ENCODE data around the gene CDH3. TPM values are rescaled to one million over a fixed set of nuclear protein-coding genes. Genes with fewer than 3 reads are reported as not detected.

Gene CDH3
- total and polyA plus RNA-seq, 2 of the 13 experiments (the other 11 are each of a cell fraction or from before 2014, with no cell fraction given) = 0.11 TPM; not detected in 1

DNA sequence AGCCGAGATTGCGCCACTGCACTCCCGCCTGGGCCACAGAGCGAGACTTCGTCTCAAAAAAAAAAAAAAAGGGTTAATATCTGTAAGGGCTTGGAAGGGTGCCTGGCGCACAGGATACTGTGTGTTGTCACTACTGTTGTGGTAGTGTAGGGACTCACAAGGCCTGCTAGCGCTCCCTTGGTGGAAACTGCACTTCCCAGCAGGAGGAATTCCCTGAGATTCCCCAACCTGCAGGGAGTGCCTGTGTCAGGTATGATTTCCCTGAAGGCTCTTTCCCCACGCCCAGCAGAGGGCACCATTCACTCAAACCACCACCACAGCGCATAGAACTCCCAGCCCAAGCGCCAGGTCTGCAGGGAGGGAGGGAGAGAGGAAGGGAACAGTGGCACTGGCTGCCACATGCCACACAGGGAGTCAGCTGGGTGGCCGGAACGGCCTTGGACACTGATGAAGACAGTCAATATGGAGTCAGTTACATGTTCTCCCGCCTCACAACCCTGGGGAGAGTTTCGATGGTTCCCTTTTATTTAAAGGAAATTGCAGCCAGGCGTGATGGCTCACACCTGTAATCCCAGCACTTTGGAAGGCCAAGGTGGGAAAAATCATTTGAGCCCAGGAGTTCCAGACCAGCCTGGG, 59.2 kb downstream of the CDH3 start (continued):
- no peak; the same call in 1 of the 2 replicates for TF ChIP-seq ZC3H13 (CRISPR knock-in tag; IDR thresholded peaks at IDR 0.05)
- no peak for TF ChIP-seq GLI4 (CRISPR knock-in tag; IDR thresholded peaks at IDR 0.05; ENCODE audit: borderline replicate concordance)
- no peak for TF ChIP-seq GLMP (CRISPR knock-in tag; IDR thresholded peaks at IDR 0.05; ENCODE audit: borderline replicate concordance)
- TF ChIP-seq SNRNP70 (IDR thresholded peaks at IDR 0.05; ENCODE audit: low read depth, low read length) = no peak
- TF ChIP-seq, protein P1, sequence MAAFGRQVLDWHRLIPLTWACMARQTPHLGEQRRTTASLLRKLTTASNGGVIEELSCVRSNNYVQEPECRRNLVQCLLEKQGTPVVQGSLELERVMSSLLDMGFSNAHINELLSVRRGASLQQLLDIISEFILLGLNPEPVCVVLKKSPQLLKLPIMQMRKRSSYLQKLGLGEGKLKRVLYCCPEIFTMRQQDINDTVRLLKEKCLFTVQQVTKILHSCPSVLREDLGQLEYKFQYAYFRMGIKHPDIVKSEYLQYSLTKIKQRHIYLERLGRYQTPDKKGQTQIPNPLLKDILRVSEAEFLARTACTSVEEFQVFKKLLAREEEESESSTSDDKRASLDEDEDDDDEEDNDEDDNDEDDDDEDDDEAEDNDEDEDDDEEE (CRISPR knock-in tag; IDR thresholded peaks at IDR 0.05) = no peak
- TF ChIP-seq ZNF326 (CRISPR knock-in tag; IDR thresholded peaks at IDR 0.05; ENCODE audit: borderline replicate concordance) = no peak
- TF ChIP-seq XBP1 (CRISPR knock-in tag; IDR thresholded peaks at IDR 0.05) = no peak
- TF ChIP-seq KAT8 (CRISPR knock-in tag; IDR thresholded peaks at IDR 0.05) = peak; percentile 67
- peak; percentile 75; the same call in 1 of the 2 replicates for TF ChIP-seq TARDBP (CRISPR knock-in tag; IDR thresholded peaks at IDR 0.05)
- TF ChIP-seq RFXAP (CRISPR knock-in tag; IDR thresholded peaks at IDR 0.05; ENCODE audit: borderline replicate concordance) = no peak
- TF ChIP-seq ZNF547 (CRISPR knock-in tag; IDR thresholded peaks at IDR 0.05) = no peak
- TF ChIP-seq AFF4 (CRISPR knock-in tag; IDR thresholded peaks at IDR 0.05) = no peak
- no peak for TF ChIP-seq GMEB2 (CRISPR knock-in tag; IDR thresholded peaks at IDR 0.05; ENCODE audit: low read depth)
- no peak for TF ChIP-seq PHB2 (IDR thresholded peaks at IDR 0.05; ENCODE audit: partially characterized antibody)
- no peak for TF ChIP-seq KLF15 (CRISPR knock-in tag; IDR thresholded peaks at IDR 0.05; ENCODE audit: borderline replicate concordance)
- TF ChIP-seq, protein P2, sequence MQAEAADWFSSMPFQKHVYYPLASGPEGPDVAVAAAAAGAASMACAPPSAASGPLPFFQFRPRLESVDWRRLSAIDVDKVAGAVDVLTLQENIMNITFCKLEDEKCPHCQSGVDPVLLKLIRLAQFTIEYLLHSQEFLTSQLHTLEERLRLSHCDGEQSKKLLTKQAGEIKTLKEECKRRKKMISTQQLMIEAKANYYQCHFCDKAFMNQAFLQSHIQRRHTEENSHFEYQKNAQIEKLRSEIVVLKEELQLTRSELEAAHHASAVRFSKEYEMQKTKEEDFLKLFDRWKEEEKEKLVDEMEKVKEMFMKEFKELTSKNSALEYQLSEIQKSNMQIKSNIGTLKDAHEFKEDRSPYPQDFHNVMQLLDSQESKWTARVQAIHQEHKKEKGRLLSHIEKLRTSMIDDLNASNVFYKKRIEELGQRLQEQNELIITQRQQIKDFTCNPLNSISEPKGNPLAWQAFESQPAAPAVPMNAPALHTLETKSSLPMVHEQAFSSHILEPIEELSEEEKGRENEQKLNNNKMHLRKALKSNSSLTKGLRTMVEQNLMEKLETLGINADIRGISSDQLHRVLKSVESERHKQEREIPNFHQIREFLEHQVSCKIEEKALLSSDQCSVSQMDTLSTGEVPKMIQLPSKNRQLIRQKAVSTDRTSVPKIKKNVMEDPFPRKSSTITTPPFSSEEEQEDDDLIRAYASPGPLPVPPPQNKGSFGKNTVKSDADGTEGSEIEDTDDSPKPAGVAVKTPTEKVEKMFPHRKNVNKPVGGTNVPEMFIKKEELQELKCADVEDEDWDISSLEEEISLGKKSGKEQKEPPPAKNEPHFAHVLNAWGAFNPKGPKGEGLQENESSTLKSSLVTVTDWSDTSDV (CRISPR knock-in tag; IDR thresholded peaks at IDR 0.05) = no peak
- TF ChIP-seq ZNF766 (CRISPR knock-in tag; IDR thresholded peaks at IDR 0.05; ENCODE audit: borderline replicate concordance) = 0 out of 2 replicates have a peak, but pooled peaks have one; percentile 52
- no peak for TF ChIP-seq MAFK (conservative IDR thresholded peaks at IDR 0.05 in 1 of 2, IDR thresholded peaks at IDR 0.05 in 1 of 2; ENCODE audit: low read length in 2 of 2)
- peak; percentile 85; the same call in 1 of the 2 replicates for TF ChIP-seq HOXA5 (CRISPR knock-in tag; IDR thresholded peaks at IDR 0.05)
